Immature natural killer cell (primary cell): ENCODE results near the gene RAB25. TPM values are rescaled to one million over a fixed set of nuclear protein-coding genes. Genes with fewer than 3 reads are reported as not detected.

Experiments used
- DNase-seq, 3 donors: peaks; one replicate each; pipeline ENCODE4 v3.0.0; 2022; ENCODE audit warnings: mixed read lengths in 1 of 3
- H3K27ac Mint-ChIP-seq, 6 donors: one replicate each; pipeline ENCODE4 v1.8.0; 2020; ENCODE audit warnings: mixed read lengths in 6 of 6, mild to moderate bottlenecking in 5 of 6, inconsistent platforms in 4 of 6, moderate library complexity in 3 of 6
- H3K27me3 Mint-ChIP-seq, 3 donors: one replicate each; pipeline ENCODE4 v1.8.0; 2020 to 2021; ENCODE audit warnings: low read depth in 3 of 3, mild to moderate bottlenecking in 3 of 3, mixed read lengths in 3 of 3, moderate library complexity in 3 of 3, inconsistent platforms in 1 of 3
- H3K36me3 Mint-ChIP-seq, 3 donors: one replicate each; pipeline ENCODE4 v1.8.0; 2020; ENCODE audit warnings: mixed read lengths in 3 of 3, inconsistent platforms in 2 of 3, mild to moderate bottlenecking in 2 of 3
- H3K4me1 Mint-ChIP-seq, 2 donors: one replicate each; pipeline ENCODE4 v1.8.0; 2020; ENCODE audit warnings: inconsistent platforms in 2 of 2, mild to moderate bottlenecking in 2 of 2, mixed read lengths in 2 of 2, moderate library complexity in 1 of 2
- H3K4me3 Mint-ChIP-seq, 5 donors: one replicate each; pipeline ENCODE4 v1.8.0; 2020; ENCODE audit warnings: mild to moderate bottlenecking in 5 of 5, mixed read lengths in 5 of 5, inconsistent platforms in 3 of 5, moderate library complexity in 3 of 5
- H3K9me3 Mint-ChIP-seq, 6 donors: one replicate each; pipeline ENCODE4 v1.8.0; 2020; ENCODE audit warnings: mild to moderate bottlenecking in 6 of 6, mixed read lengths in 6 of 6, inconsistent platforms in 4 of 6, moderate library complexity in 3 of 6
- polyA plus RNA-seq, 3 donors: library from polyadenylated mRNA; unstranded; fragments of 300-500 nt; fragmentation: Illumina TruSeq; gene quantifications; one replicate each; pipeline ENCODE4 v1.2.3, GENCODE V29; 2021

The RAB25 gene
- polyA plus RNA-seq, 3 donors from 2014 or later = not detected

DNA sequence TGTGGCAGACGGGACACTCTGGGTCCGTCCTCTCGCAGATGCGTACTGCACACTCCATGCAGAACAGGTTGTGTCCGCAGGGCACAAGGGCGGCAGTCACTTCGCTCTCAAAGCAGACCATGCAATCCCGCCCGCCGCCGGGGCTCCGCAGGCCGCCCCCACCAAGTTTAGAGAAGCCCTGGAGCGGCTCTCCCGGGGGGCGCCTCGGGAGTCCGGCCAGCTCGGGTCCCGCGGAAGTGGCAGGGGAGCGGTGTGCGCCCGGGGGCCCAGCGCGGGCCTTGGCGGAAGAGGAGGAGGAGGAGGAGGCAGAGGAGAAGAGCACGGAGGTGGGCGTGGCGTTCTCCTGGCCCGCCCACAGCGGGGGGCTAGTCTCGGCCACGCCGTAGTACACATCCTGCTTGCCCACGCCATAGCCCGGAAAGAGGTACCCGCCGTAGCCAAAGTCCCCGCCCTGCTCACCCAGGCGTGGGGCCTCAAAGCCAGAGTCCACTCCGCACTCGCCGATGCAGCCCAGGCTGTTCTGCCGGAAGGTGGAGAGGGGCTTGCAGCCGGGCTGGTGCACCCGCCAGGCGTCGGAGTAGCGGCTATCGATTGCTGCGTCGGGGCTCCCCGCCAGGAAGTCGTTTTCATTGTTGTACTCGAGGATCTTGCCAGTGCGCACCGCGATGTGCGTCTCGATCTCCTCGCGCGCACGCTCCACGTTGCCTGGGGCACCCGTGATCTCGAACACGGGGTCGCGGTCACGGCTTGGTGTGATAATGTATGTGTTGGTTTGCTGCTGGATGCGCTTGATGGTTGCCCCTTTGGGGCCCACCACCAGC lies 15.9 kb downstream of the RAB25 start:
- Mint-ChIP-seq H3K36me3 (no peaks in the 10 kb centered on the region), H3K4me3 (peak overlapping the region; percentile 68 to 86 (median 76)), H3K4me1 (peaks cover 9 to 15% of the 10 kb centered on the region in 2 donors), H3K9me3 (no peaks in the 10 kb centered on the region), H3K27ac (peak overlapping the region in 4 of 6 donors; percentile 23 to 62 (median 50)), H3K27me3 (peaks cover 2 to 6% (median 3%) of the 10 kb centered on the region in 3 donors)
- DNase-seq = peak; percentile 35 to 58 (median 42)

DNA sequence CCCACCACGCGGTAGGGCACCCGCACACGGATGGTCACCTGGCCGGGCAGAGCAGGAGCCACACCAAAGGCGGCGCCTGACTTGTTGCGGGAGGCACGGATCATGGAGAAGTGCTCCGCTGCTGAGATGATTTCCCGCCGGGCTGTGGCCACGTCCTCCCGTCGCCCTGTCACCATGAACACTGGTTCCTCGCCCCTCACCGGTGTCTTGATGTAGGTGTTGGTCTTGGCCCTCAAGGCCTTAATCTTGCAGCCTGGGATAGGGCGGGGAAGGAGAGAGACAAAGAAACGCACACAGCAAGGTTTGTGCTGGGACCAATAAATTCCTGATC lies 16.4 kb downstream of the RAB25 start:
- H3K27ac Mint-ChIP-seq = peak overlapping the region in 1 of 6 donors; percentile 53
- H3K4me1 Mint-ChIP-seq = peaks cover 10 to 15% of the 10 kb centered on the region in 2 donors
- peak overlapping the region in 4 of 5 donors; percentile 42 to 86 (median 52) for H3K4me3 Mint-ChIP-seq
- H3K27me3 Mint-ChIP-seq = peaks cover 2 to 6% (median 3%) of the 10 kb centered on the region in 3 donors
- H3K9me3 Mint-ChIP-seq = no peaks in the 10 kb centered on the region
- no peaks in the 10 kb centered on the region for H3K36me3 Mint-ChIP-seq
- DNase-seq = no peak

DNA sequence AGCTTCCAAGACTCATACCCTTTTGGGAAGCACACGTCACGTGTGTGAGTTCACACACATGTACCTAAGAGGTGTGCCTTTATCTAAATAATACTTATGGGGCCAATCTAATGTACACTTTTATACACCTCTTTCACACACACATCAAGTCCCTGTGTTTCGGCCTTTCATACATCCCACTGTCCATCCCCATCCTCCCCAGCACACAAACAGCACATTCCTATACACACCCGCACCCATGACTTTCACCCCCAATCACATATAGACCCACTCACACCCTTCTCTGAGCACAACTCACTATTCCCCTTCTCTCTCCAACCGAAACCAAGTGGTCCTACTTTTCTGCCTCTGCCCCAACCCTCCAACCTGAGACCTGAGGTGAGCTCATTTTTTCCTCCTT lies 17.8 kb downstream of the RAB25 start:
- Mint-ChIP-seq H3K27me3 (peaks cover 0 to 9% (median 8%) of the 10 kb centered on the region in 3 donors), H3K27ac (peak overlapping the region in 1 of 6 donors; percentile 22), H3K36me3 (no peaks in the 10 kb centered on the region), H3K4me1 (peaks cover 15% of the 10 kb centered on the region in 2 donors), H3K9me3 (no peaks in the 10 kb centered on the region), H3K4me3 (peak overlapping the region in 1 of 5 donors; percentile 28)
- no peak for DNase-seq

DNA sequence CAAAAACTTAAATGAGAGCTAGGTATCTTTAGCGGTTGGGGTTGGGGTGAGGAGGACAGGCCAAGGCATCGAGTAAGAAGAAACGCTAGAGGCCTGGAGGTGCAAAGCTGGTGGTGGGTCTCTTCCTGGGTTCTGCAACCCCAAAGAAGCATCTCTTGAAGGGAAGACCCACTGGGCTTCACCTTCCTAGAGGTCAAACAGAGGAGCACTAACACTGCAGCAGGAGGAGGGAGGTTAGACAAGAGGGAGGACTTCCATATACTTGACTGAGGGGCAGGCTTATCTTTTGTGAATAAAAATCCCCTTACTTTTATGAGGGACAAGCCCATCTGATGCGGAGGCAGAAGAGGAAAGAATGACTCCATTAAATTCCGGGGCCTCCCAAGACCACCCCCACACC lies 18.8 kb downstream of the RAB25 start:
- Mint-ChIP-seq H3K4me3 (peak overlapping the region in 3 of 5 donors; percentile 16 to 25 (median 18)), H3K4me1 (peaks cover 15 to 17% of the 10 kb centered on the region in 2 donors), H3K27ac (peak overlapping the region in 1 of 6 donors; percentile 76), H3K36me3 (no peaks in the 10 kb centered on the region), H3K9me3 (no peaks in the 10 kb centered on the region), H3K27me3 (peaks cover 0 to 11% (median 9%) of the 10 kb centered on the region in 3 donors)
- DNase-seq = no peak

DNA sequence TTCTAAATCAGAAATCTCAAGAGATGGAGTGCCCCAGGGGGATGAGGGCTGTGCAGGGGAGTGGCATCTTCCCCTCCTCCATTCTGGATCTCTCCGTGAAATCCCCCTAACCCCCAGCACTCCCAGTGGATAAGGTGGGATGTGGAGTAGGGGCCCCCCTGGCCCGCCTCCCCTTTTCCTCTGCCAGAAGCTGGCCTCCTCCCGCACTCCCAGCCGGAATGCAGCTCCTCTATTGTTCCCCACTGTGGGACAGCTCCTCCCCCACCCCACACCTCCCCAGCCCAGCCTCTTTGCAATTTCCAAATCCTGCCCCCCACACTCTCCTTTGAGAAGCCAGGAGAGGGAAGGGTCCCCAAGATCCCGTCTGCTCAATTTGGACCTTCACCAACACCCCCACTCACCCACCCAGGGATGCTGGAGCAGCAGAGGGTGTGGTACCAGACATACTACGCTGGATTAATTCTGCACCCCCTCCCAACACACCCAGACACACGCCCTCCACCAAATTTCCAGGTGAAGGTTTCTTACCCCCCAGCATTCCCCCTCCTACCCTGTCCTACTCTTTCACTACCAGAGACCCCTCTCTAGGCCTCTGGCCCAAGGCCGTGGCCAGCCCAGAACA lies 19.4 kb downstream of the RAB25 start:
- Mint-ChIP-seq H3K4me1 (peaks cover 12 to 17% of the 10 kb centered on the region in 2 donors), H3K4me3 (peak overlapping the region in 2 of 5 donors; percentile 16 to 18), H3K27me3 (peaks cover 5 to 11% (median 6%) of the 10 kb centered on the region in 3 donors), H3K9me3 (no peaks in the 10 kb centered on the region), H3K27ac (no peak overlapping the region), H3K36me3 (no peaks in the 10 kb centered on the region)
- DNase-seq = no peak

DNA sequence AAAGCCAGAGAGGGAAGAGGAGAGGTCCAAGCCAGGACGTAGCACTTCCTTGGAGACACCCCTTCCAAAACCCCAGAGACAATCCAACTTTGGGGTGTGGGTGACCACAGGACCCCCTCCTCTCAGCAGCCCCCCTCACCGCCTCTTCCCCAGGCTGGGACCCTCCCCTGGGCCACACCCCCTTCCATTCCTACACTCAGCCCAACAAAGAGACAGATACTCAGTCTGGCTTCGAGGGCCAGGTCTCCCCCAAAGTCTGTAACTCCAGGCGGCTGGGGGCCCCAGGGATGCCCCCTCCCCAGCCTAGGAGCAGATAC lies 19.9 kb downstream of the RAB25 start:
- H3K9me3 Mint-ChIP-seq = no peaks in the 10 kb centered on the region
- no peak for DNase-seq
- H3K36me3 Mint-ChIP-seq = no peaks in the 10 kb centered on the region
- H3K4me1 Mint-ChIP-seq = peaks cover 7 to 17% of the 10 kb centered on the region in 2 donors
- H3K4me3 Mint-ChIP-seq = peak overlapping the region in 2 of 5 donors; percentile 50
- peaks cover 5 to 11% (median 10%) of the 10 kb centered on the region in 3 donors for H3K27me3 Mint-ChIP-seq
- H3K27ac Mint-ChIP-seq = no peak overlapping the region

DNA sequence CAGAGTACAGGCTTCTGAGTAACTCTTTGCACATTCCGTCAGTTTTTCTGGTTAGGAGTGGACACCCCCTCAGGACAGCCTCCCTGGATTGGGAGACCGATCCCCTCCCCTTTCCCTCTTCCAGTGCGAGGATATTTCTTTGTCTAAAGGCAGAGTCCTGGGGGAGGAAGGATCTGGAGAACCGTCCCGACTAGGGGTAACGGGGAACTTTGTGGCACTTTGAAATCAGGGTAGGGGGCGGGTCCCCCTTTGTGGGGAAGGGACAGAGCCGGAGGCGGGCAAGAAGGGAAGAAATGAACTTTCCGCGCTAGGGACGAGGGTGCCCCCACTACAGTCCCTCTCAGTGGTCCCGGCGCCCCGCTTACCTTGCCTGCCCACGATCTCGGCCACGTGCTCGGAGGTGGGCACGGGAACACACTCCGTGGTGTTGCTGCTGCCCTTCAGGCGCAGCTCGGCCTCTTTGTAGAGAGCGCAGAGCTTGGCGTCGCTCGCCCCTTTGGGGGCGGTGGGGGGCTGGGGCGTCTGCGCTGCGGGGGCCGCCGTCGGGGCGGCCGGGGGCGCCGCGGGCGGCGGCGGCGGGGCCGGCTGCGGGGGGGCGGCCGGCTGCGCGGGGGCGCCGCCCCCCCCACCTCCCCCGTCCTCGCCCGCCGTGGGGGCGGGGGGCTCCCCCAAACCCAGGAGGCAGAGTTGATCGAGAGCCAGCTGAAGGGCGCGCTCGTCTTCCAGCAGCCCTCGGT lies 20.4 kb downstream of the RAB25 start:
- Mint-ChIP-seq H3K27me3 (peaks cover 5 to 11% (median 11%) of the 10 kb centered on the region in 3 donors), H3K9me3 (no peaks in the 10 kb centered on the region), H3K36me3 (no peaks in the 10 kb centered on the region), H3K4me1 (peaks cover 2 to 17% of the 10 kb centered on the region in 2 donors), H3K4me3 (peak overlapping the region; percentile 66 to 81 (median 77)), H3K27ac (no peak overlapping the region)
- DNase-seq = no peak

DNA sequence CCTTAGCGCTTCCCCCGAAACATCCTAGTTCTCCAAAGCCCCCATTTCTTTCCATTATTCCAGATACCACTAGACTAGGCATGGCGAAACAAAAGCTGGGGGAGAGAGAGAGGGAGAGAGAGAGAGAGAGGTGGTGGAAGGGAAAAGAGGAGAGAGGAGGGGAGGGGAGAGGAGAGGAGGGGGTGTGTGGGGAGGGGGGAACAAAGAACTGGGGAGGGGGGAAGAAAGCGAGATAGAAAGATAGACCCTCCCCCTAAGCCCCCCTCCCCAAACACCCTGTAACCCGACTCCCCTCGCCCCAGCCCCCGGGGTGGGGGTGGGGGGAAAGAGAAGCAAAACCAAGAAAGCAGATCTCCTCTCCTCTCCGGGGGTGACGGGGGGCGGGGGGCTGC lies 21.0 kb downstream of the RAB25 start:
- H3K27me3 Mint-ChIP-seq = peaks cover 7 to 11% (median 11%) of the 10 kb centered on the region in 3 donors
- no peak for DNase-seq
- H3K9me3 Mint-ChIP-seq = no peaks in the 10 kb centered on the region
- no peak overlapping the region for H3K27ac Mint-ChIP-seq
- H3K4me1 Mint-ChIP-seq = peaks cover 0 to 17% of the 10 kb centered on the region in 2 donors
- H3K36me3 Mint-ChIP-seq = no peaks in the 10 kb centered on the region
- peak overlapping the region; percentile 66 to 81 (median 77) for H3K4me3 Mint-ChIP-seq

DNA sequence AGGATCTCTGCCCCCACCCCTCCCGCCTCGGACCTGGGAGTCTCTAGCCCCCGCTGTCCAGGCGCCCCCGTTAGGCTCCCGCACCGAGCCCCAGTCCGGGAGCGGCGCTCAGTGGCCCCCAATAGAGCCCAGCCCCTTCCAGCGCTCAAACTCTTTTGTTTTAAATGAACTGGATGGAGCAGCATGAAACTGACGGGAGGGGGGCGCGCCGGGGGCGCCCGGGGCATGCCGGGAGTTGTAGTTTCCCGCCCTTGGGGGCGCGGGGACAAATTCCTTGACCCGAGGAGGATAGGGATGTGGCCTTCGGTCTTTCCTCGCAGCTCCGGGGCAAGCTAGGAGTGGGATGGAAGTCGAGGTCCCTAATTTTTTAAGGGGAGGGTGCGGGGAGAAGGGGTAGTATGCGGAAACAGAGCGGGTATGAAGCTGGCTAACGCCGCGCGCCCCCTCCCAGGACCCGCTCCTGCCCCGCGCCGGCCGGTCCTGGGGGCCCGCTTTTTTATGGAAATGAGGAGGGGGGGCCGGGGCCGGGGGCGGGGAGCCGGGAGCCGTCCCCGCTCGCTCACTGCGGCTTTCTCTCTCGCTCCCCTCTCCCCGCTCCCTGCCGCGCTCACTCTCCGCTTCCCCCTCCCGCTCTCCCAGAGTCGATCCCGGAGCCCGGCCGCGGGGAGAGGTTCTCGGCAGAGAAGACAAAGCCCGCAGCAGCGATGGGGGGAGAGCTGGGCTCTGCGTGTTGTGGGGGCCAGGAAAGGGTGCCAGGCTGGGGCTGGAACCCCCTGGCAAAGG lies 21.5 kb downstream of the RAB25 start, which contains the start of gene MEX3A:
Gene MEX3A, minus strand, starts transcription at position 157 of the 783 bp plus-strand sequence. CDS start 467 bp downstream, outside the sequence.
- Mint-ChIP-seq H3K4me1 (peaks cover 0 to 17% of the 10 kb centered on the region in 2 donors), H3K36me3 (no peaks in the 10 kb centered on the region), H3K27ac (peak within 1 kb of the TSS in 2 of 6 donors; percentile 42 to 46), H3K27me3 (peaks cover 9 to 11% (median 10%) of the 10 kb centered on the region in 3 donors), H3K4me3 (peak within 1 kb of the TSS; percentile 79 to 89 (median 83)), H3K9me3 (no peaks in the 10 kb centered on the region)
- peak; percentile 53 to 57 (median 56) for DNase-seq

DNA sequence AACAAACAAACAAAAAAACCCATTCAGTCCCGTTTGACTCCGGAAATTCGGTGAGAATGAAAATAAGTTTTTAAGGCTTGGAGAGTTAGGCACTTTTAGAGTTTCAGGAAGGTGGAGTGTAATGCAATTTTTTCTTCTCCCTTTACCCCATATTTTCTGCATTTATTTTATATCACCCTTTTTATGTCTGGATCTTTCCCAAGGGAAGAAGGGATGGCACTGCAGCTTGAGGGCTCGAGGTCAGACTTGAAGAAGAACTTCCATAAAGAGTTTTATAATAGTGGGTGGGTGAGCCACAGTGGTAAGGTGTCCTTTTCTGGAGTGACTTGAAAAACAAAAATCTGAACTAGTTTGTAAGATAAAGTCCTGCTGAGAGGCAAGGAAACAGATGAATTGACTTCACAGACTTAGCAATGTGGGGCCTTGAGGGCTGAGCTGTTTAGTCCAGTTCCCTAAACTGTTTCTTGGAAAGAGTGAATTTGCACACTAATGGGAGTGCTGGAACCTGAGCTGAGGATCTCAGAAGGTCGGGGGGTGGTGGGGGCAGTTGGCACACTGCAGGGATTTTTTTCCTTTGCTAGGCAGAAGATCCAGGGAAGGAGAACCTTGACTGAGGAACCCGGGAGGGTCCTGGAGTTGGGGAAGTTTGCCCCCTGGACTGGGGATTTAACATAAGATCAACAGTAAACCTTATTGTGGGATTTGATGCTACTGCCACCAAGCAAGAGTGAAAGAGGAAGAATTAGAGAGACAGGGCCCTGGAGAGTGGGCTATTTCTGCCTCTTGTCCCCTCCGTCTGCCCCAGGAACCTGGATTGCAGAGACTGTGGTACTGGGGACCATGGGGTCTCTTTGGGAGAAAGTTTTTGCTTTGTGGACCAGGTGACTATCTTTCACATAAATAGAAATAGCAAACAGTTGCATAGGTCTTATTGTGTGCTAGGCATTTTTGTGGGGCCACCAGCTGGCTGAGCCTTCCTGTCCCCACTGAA lies 23.1 kb downstream of the RAB25 start:
- H3K36me3 Mint-ChIP-seq = no peaks in the 10 kb centered on the region
- peaks cover 8 to 10% (median 9%) of the 10 kb centered on the region in 3 donors for H3K27me3 Mint-ChIP-seq
- H3K9me3 Mint-ChIP-seq = no peaks in the 10 kb centered on the region
- no peak for DNase-seq
- peaks cover 0 to 12% of the 10 kb centered on the region in 2 donors for H3K4me1 Mint-ChIP-seq
- peak overlapping the region; percentile 51 to 84 (median 77) for H3K4me3 Mint-ChIP-seq
- H3K27ac Mint-ChIP-seq = no peak overlapping the region

DNA sequence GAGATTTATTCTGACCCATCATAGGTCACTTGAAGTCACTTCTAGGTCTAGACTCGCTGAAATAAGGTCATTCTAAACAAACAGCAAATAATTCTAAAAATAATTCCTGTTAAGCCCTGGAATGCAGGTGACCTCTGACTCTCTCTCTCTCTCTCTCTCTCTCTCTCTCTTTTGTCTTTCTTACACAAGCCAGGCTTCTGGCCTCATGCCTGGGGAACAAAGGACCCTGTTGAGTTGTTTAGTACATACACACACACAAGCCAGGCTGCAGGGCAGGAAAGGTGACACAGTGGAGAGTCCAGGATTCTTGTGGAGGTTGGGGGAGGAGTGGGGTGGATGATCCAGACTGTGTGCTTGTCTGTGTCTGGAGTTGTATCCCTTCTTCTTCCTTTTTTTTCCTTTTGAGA lies 25.3 kb downstream of the RAB25 start:
- Mint-ChIP-seq H3K4me1 (peaks cover 0 to 9% of the 10 kb centered on the region in 2 donors), H3K27me3 (peaks cover 10 to 12% (median 12%) of the 10 kb centered on the region in 3 donors), H3K9me3 (no peaks in the 10 kb centered on the region), H3K4me3 (peak overlapping the region in 1 of 5 donors; percentile 50), H3K27ac (no peak overlapping the region), H3K36me3 (no peaks in the 10 kb centered on the region)
- DNase-seq = no peak

DNA sequence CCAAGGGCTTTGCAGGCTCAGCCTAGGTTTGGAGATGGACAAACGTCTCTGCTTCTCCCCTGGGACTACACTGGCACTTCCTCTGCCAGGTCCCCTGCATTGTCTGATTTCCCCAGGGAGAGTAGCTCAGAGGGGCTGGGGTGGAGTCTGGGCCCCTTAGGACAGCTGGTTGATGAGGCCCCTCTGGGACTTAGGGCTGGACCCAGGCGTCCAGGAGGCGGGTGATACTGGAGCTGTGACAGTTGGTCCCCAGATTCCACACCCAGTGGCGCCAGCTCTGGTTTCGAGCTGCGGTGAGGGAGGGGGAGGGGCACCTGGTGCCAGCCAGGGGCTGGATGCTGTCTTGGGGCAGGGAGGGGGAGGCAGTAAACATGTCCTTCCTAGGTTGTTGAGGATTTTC lies 28.7 kb downstream of the RAB25 start:
- Mint-ChIP-seq H3K27ac (no peak overlapping the region), H3K4me3 (no peak overlapping the region), H3K9me3 (no peaks in the 10 kb centered on the region), H3K36me3 (no peaks in the 10 kb centered on the region), H3K27me3 (peaks cover 4 to 14% (median 9%) of the 10 kb centered on the region in 3 donors), H3K4me1 (no peaks in the 10 kb centered on the region)
- no peak for DNase-seq
